GM18507 (cell line): Measurements from ENCODE around the gene LHCGR.

Experiments used
- DNase-seq: peaks from one replicate; pipeline ENCODE4 v3.0.0; 2011; ENCODE audit warnings: low read depth; ENCODE audit not compliant: insufficient read length; ENCODE audit errors: extremely low spot score
- FAIRE-seq: peaks from 2 replicates; lab custom pipeline; 2011; peaks lifted over from hg19 to GRCh38; lab: Jason Lieb, UNC

LHCGR gene

GRCh38 chr2:48668992-48669391, 86.5 kb downstream of the LHCGR start:
- DNase-seq (no peak), FAIRE-seq (peak; percentile 62)

GRCh38 chr2:48651158-48651790, 104.2 kb downstream of the LHCGR start:
- FAIRE-seq (no peak), DNase-seq (no peak)

- DNase-seq (no peak), FAIRE-seq (no peak)
Measured at GRCh38 chr2:48638261-48638660, 117.3 kb downstream of the LHCGR start.
